ENCODE measurements around the gene TRAPPC13.

The TRAPPC13 gene

DNA sequence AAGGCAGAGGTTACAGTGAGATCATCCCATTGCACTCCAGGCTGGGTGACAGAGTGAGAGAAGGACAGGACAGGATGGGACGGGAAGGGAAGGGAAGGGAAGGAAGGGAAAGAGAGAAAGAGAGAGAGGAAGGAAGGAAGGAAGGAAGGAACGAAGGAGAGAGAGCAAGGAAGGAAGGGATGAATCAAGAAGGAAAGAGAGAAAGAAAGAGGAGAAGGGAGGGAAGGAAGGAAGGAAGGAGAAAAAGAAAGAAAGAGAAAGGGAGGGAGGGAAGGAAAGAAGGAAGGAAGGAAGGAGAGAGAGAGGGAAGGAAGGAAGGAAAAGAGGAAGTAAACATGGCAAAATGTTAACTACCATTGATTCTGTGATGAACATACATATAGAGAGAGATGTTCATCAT is 68.3 kb downstream of the TRAPPC13 start:
- Histone ChIP-seq H3K27me3 (ENCODE audit: insufficient read depth, low read depth, severe bottlenecking) (no peaks in the 10 kb centered on the region), H3K27ac (no peak overlapping the region), H3K36me3 (no peaks in the 10 kb centered on the region; the same call in 1 of the 2 replicates), H3K9me3 (ENCODE audit: severe bottlenecking) (no peaks in the 10 kb centered on the region), H3K4me3 (ENCODE audit: low read depth, low read length) (no peak overlapping the region)
- TF ChIP-seq, protein P1, sequence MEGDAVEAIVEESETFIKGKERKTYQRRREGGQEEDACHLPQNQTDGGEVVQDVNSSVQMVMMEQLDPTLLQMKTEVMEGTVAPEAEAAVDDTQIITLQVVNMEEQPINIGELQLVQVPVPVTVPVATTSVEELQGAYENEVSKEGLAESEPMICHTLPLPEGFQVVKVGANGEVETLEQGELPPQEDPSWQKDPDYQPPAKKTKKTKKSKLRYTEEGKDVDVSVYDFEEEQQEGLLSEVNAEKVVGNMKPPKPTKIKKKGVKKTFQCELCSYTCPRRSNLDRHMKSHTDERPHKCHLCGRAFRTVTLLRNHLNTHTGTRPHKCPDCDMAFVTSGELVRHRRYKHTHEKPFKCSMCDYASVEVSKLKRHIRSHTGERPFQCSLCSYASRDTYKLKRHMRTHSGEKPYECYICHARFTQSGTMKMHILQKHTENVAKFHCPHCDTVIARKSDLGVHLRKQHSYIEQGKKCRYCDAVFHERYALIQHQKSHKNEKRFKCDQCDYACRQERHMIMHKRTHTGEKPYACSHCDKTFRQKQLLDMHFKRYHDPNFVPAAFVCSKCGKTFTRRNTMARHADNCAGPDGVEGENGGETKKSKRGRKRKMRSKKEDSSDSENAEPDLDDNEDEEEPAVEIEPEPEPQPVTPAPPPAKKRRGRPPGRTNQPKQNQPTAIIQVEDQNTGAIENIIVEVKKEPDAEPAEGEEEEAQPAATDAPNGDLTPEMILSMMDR (IDR thresholded peaks at IDR 0.05; ENCODE audit: low read depth, low read length): no peak
- DNase-seq: no peak

- no peaks in the 10 kb centered on the region; the same call in none of the 2 replicates for H3K36me3 ChIP-seq
- H3K27me3 ChIP-seq (ENCODE audit: insufficient read depth, low read depth, severe bottlenecking): no peaks in the 10 kb centered on the region
- no peak overlapping the region for H3K4me3 ChIP-seq (ENCODE audit: low read depth, low read length)
- no peaks in the 10 kb centered on the region for H3K9me3 ChIP-seq (ENCODE audit: severe bottlenecking)
- TF ChIP-seq, protein P1 (IDR thresholded peaks at IDR 0.05; ENCODE audit: low read depth, low read length): no peak
- no peak for DNase-seq
- no peak overlapping the region for H3K27ac ChIP-seq
Measured at GRCh38 chr5:65695162-65695755, 70.4 kb downstream of the TRAPPC13 start.

- no peaks in the 10 kb centered on the region for H3K9me3 ChIP-seq (ENCODE audit: severe bottlenecking)
- H3K27ac ChIP-seq: no peak overlapping the region
- H3K4me3 ChIP-seq (ENCODE audit: low read depth, low read length): no peak overlapping the region
- DNase-seq: no peak
- TF ChIP-seq, protein P1 (IDR thresholded peaks at IDR 0.05; ENCODE audit: low read depth, low read length): no peak
- H3K36me3 ChIP-seq: no peaks in the 10 kb centered on the region; the same call in none of the 2 replicates
- no peaks in the 10 kb centered on the region for H3K27me3 ChIP-seq (ENCODE audit: insufficient read depth, low read depth, severe bottlenecking)
Measured at GRCh38 chr5:65695896-65696295, 71.1 kb downstream of the TRAPPC13 start.

GRCh38 chr5:65696892-65697291 is 72.1 kb downstream of the TRAPPC13 start:
- no peak overlapping the region for H3K4me3 ChIP-seq (ENCODE audit: low read depth, low read length)
- no peaks in the 10 kb centered on the region for H3K9me3 ChIP-seq (ENCODE audit: severe bottlenecking)
- TF ChIP-seq, protein P1 (IDR thresholded peaks at IDR 0.05; ENCODE audit: low read depth, low read length): no peak
- H3K27ac ChIP-seq: no peak overlapping the region
- DNase-seq: no peak
- H3K36me3 ChIP-seq: no peaks in the 10 kb centered on the region; the same call in none of the 2 replicates
- no peaks in the 10 kb centered on the region for H3K27me3 ChIP-seq (ENCODE audit: insufficient read depth, low read depth, severe bottlenecking)

DNA sequence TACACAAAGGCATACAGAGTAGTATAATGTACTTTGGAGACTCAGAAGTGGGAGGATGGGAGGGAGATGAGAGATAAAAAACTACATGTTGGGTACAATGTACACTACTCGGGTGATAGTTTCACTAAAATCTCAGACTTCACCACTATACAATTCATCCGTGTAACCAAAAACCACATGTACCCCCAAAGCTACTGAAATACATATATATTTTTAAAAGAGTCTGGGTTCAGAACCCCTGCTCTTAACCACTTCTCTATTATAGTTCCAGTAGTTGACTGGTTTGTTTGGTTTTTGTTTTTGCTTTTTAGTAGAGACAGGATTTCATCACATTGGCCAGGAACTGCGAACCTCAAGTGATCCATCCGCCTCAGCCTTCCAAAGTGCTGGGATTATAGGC is 74.5 kb downstream of the TRAPPC13 start:
- H3K9me3 ChIP-seq (ENCODE audit: severe bottlenecking): no peaks in the 10 kb centered on the region

More for the DNA sequence above, 74.5 kb downstream of the TRAPPC13 start:
- DNase-seq: no peak
- H3K27me3 ChIP-seq (ENCODE audit: insufficient read depth, low read depth, severe bottlenecking): no peaks in the 10 kb centered on the region
- H3K36me3 ChIP-seq: peaks cover 8% of the 10 kb centered on the region
- H3K27ac ChIP-seq: no peak overlapping the region
- TF ChIP-seq, protein P1 (IDR thresholded peaks at IDR 0.05; ENCODE audit: low read depth, low read length): no peak
- no peak overlapping the region for H3K4me3 ChIP-seq (ENCODE audit: low read depth, low read length)
